Activated CD4-positive, alpha-beta T cell treated with anti-CD3 and anti-CD28 coated beads, Interleukin-2, amount 10 ng/mL, durations not matched to agents 24 days and 14 days (primary cell): ENCODE results near the gene PEX11G. TPM values are rescaled to one million over a fixed set of nuclear protein-coding genes. Genes with fewer than 3 reads are reported as not detected.

Source experiments
- DNase-seq: peaks from one replicate; pipeline ENCODE4 v3.0.0; 2022
- H3K27ac Mint-ChIP-seq: one replicate; pipeline ENCODE4 v1.8.0; 2022; ENCODE audit warnings: mild to moderate bottlenecking, mixed read lengths
- H3K27me3 Mint-ChIP-seq: one replicate; pipeline ENCODE4 v1.8.0; 2022; ENCODE audit warnings: mixed read lengths
- H3K36me3 Mint-ChIP-seq: one replicate; pipeline ENCODE4 v1.8.0; 2022; ENCODE audit warnings: low read depth, mild to moderate bottlenecking, mixed read lengths
- H3K4me1 Mint-ChIP-seq: one replicate; pipeline ENCODE4 v1.8.0; 2021; ENCODE audit warnings: mixed read lengths
- H3K4me3 Mint-ChIP-seq: one replicate; pipeline ENCODE4 v1.8.0; 2022; ENCODE audit warnings: mild to moderate bottlenecking, moderate library complexity, mixed read lengths
- H3K9me3 Mint-ChIP-seq: one replicate; pipeline ENCODE4 v1.8.0; 2021; ENCODE audit warnings: mixed read lengths
- intact Hi-C: fragments of 100-400 bp; cut with micrococcal nuclease; formaldehyde crosslinking; loops from one replicate; pipeline ENCODE4 v1.15.1; 2023
- total RNA-seq: library from RNA; stranded (reverse); gene quantifications from 2 replicates; pipeline ENCODE4 v1.2.3, GENCODE V29; 2022

Gene PEX11G
- total RNA-seq, 1 donor from 2014 or later: 1.1 TPM

DNA sequence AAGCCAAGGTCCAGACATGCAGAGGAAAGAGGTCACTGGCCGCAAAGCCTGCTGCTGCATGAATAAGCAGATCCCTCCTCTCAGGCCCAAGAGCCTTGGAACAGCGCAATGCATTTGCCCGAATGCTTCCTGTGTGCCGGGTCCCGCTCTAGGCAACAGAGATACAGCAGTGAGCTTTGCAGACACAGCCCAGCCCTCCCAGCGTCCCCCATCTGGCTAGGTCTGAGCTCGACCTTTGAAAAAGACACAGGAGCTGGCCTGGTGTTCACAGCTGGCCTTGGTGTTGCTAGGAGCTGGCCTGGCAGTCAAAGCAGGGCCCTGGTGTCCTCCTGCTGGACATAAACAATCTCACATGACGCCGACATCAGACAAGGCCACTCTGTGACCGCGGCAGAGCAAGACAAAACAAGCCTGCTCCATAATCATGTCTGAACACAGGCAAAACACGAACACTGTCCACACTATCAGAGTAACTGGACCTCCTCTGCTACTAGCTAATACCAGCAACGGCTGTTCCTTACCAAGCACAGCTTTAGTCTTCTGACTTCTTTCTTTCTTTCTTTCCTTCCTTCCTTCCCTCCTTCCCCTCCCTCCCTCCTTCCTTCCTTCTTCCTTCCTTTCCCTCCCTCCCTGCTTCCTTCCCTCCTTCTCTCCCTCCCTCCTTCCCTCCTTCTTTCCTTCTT lies 5.7 kb upstream of the PEX11G start:
- no peaks in the 10 kb centered on the region for H3K36me3 Mint-ChIP-seq
- peaks cover 3% of the 10 kb centered on the region for H3K9me3 Mint-ChIP-seq
- peaks cover 23% of the 10 kb centered on the region for H3K4me1 Mint-ChIP-seq
- intact Hi-C loops: no loop called here
- DNase-seq: no peak
- peaks cover 14% of the 10 kb centered on the region for H3K27me3 Mint-ChIP-seq
- no peak overlapping the region for H3K4me3 Mint-ChIP-seq
- H3K27ac Mint-ChIP-seq: no peak overlapping the region

DNA sequence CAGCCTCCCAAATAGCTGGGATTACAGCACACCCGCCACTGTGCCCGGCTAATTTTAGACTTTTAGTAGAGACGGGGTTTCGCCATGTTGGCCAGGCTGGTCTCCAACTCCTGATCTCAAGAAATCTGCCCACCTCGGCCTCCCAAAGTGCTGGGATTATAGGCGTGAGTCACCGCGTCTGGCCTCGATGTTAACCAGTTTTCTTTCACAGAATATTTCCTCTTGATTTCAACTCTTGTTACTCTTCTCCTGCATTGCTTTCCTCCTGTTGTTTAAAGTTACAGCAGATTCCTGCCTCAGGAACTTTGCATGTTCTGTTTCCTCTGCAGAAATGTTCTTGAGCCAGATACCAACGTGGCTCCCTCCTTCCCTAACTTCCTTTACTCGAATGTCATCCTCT lies 3.7 kb upstream of the PEX11G start:
- DNase-seq: no peak
- Mint-ChIP-seq H3K9me3 (peaks cover 3% of the 10 kb centered on the region), H3K4me3 (peak overlapping the region; percentile 1), H3K36me3 (no peaks in the 10 kb centered on the region), H3K27ac (peak overlapping the region; percentile 83), H3K27me3 (peaks cover 4% of the 10 kb centered on the region), H3K4me1 (peaks cover 28% of the 10 kb centered on the region)
- intact Hi-C loops: loop anchor here (1.0 kb wide), 1 partner anchor 42 kb away; no protein-coding TSS in a partner anchor

DNA sequence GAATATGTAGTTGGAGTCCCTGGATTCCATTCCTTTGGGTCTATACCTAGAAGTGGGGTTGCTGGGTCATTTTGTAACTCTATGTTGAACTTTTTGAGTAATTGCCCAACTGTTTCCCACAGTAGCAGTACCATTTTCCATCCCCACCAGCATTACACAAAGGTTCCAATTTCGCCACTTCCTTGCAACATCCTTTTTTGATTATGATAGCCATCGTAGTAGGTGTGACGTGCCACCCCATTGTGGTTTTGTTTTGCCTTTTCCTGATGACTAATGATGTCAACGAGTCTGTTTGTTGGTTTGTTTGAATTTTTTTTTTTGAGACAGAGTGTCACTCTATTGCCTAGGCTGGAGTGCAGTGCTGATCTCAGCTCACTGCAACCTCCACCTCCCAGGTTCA lies 3.3 kb upstream of the PEX11G start:
- Mint-ChIP-seq H3K36me3 (no peaks in the 10 kb centered on the region), H3K4me3 (peak overlapping the region; percentile 1), H3K9me3 (peaks cover 3% of the 10 kb centered on the region), H3K27me3 (peaks cover 3% of the 10 kb centered on the region), H3K4me1 (peaks cover 28% of the 10 kb centered on the region), H3K27ac (peak overlapping the region; percentile 83)
- intact Hi-C loops: loop anchor here (1.0 kb wide), 1 partner anchor 42 kb away; no protein-coding TSS in a partner anchor
- peak; percentile 84 for DNase-seq

DNA sequence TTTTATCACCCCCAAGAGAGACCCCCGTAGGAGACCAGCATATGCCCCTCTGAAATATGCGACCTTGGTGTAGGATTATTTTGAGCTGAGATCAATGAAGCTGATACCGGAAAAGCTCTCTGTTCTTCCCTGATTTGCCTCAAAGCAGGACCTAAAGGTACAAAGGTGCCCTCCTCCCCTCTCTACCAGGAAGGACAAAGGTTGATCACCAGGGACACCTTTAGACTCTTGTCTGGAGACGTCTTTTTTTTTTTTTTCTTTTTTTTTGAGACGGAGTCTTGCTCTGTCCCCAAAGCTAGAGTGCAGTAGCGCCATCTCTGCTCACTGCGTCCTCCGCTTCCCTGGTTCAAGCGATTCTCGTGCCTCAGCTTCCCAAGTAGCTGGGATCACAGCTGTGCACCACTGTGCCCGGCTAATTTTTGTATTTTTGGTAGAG lies 792 bp upstream of the PEX11G start:
- Mint-ChIP-seq H3K4me1 (peaks cover 26% of the 10 kb centered on the region), H3K27ac (peak overlapping the region; percentile 49)

DNA sequence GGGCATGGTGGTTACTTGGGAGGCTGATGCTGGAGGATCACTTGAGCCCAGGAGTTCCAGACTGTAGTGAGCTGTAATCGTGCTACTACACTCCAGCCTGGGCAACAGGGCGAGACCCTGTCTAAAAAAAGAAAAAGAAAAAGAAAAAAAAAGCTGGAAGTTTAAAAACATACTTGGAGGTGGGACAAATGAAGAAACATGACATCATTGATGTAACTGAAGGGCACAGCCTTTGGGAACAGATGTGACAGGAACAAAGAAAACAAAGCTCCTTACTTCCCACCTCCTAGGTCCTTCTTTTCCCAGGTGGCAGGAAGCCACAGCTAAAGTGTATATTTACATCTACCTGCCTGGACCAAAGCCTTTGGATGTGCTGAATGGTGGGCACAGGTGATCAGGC lies 1.9 kb downstream of the PEX11G start:
- intact Hi-C loops: no loop called here
- no peak overlapping the region for H3K4me3 Mint-ChIP-seq
- H3K27ac Mint-ChIP-seq: no peak overlapping the region
- H3K9me3 Mint-ChIP-seq: no peaks in the 10 kb centered on the region
- H3K27me3 Mint-ChIP-seq: no peaks in the 10 kb centered on the region
- DNase-seq: no peak
- peaks cover 18% of the 10 kb centered on the region for H3K4me1 Mint-ChIP-seq
- no peaks in the 10 kb centered on the region for H3K36me3 Mint-ChIP-seq

More for the DNA sequence above, 792 bp upstream of the PEX11G start:
- H3K36me3 Mint-ChIP-seq: no peaks in the 10 kb centered on the region
- no peak for DNase-seq
- peak overlapping the region; percentile 83 for H3K4me3 Mint-ChIP-seq
- H3K27me3 Mint-ChIP-seq: no peaks in the 10 kb centered on the region
- intact Hi-C loops: loop anchor here (2.0 kb wide), 1 partner anchor 33 kb away; the partner anchor contains the start of gene MCOLN1
- H3K9me3 Mint-ChIP-seq: peaks cover 3% of the 10 kb centered on the region

DNA sequence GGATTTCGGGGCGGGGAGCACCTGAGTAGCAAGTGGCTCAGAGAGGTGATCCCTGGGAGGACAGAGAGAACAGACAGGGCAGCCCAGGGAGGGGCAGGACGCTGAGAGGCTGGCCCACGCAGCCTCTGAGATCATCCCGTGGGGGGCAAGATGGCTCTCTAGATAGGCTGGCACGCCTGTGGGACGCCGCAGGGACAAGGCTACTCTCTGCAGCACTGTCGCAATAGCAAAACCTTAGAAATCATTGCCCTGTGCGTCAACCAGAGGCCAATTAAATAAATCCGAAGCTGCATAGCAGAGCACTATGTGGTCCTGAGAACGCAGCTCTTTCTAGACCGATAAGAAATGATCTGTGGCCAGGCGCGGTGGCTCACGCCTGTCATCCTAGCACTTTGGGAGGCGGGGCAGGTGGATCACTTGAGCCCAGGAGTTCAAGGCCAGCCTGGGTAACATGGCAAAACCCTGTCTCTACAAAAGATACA lies 5.1 kb downstream of the PEX11G start:
- Mint-ChIP-seq H3K36me3 (no peaks in the 10 kb centered on the region), H3K9me3 (no peaks in the 10 kb centered on the region), H3K4me1 (peaks cover 3% of the 10 kb centered on the region), H3K27me3 (no peaks in the 10 kb centered on the region), H3K4me3 (no peak overlapping the region), H3K27ac (no peak overlapping the region)
- intact Hi-C loops: no loop called here
- no peak for DNase-seq

DNA sequence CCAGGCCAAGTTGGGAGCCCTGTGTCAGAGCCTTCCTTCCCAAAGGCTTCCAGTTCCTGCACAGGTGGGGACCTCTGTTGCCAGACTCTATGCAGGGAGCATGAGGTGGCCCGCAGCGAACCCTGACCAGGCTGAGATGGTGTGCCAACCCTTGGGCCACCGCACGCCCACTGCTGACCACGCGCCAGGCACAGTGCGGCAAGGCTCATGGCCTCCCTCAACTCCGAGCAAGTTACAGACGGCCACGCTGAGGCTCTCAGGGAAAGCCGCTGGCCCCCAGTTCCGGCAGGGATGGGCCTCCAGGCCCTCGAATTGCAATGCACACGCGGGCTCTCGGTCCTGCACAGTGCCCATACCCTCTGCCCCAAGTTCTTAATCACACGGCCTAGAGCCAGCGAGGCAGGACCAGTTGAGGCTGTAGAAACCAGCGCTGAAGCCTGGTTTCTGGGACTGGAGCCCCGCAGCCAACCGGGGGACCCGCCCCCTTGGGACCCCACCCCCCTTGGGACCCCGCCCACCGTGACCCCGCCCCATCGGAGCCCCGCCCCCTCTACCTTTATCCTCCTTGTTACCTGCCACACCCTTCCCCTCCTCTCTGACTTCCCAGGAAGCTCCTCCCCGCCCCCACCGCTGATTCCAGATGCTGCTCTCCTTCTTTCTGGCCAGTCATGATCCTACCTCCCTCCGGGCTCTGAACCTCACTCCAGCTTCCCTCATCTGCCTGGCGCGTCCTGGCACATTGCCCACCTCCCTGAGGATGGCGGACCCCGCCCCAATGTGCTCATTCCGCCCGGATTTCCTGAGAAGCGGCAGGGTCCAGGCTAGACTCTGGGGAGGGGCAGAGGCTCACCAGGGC lies 6.0 kb downstream of the PEX11G start:
- Mint-ChIP-seq H3K36me3 (no peaks in the 10 kb centered on the region), H3K4me1 (peaks cover 3% of the 10 kb centered on the region), H3K27ac (no peak overlapping the region), H3K9me3 (no peaks in the 10 kb centered on the region), H3K4me3 (no peak overlapping the region), H3K27me3 (no peaks in the 10 kb centered on the region)
- intact Hi-C loops: no loop called here
- DNase-seq: no peak

DNA sequence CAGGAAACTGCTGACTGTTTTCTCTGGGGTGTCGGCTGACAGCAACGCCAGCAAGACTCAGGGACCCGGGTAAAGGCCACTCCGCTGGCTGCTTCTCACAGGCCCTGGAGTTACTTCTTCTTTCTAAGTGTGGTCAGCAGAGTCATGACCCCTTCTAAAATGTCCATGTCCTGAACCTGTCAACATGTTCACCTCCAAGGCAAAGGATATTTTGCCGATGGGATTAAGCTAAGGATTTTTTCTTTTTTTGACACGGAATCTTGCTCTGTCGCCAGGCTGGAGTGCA lies 7.9 kb downstream of the PEX11G start:
- intact Hi-C loops: no loop called here
- no peak overlapping the region for H3K4me3 Mint-ChIP-seq
- no peaks in the 10 kb centered on the region for H3K9me3 Mint-ChIP-seq
- no peaks in the 10 kb centered on the region for H3K36me3 Mint-ChIP-seq
- H3K27ac Mint-ChIP-seq: no peak overlapping the region
- no peaks in the 10 kb centered on the region for H3K27me3 Mint-ChIP-seq
- H3K4me1 Mint-ChIP-seq: peaks cover 3% of the 10 kb centered on the region
- DNase-seq: no peak

DNA sequence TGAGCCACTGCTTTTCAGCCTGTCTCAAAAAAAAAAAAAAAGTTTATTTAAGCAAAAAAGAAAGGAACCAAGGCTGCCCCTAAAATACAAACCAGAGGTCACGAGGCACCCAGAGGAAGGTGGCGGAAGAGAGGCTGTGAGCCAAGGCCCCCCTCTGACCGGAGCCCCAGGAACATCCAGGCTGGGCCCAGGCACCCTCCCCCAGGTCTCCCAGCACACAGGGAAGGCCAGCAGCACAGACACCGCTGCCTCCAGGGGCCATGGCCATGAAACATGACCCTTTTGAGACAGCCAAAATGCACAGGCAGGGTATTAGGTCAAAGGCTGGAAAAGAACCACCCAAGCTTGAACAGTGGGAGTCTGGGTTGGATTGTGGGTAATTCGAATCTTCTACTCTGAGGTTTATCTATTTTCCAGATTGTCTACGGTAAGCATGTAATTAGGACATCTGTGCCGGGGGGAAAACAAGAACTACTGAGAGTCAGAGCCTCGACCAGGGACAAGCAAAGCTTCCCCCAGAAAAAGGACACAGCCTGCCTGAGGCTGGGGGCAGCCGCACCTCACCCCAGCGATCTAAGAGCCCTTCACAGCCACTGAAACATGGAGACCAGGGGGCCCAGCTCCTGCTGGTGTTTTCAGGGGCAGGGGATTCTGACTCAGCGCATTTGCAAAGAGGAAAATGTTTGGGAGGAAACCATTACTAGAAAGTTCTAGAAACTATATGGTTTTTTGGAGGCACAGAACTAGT lies 8.4 kb downstream of the PEX11G start:
- Mint-ChIP-seq H3K4me1 (peaks cover 3% of the 10 kb centered on the region), H3K36me3 (no peaks in the 10 kb centered on the region), H3K27ac (no peak overlapping the region), H3K4me3 (no peak overlapping the region), H3K27me3 (no peaks in the 10 kb centered on the region), H3K9me3 (no peaks in the 10 kb centered on the region)
- intact Hi-C loops: no loop called here
- DNase-seq: no peak

DNA sequence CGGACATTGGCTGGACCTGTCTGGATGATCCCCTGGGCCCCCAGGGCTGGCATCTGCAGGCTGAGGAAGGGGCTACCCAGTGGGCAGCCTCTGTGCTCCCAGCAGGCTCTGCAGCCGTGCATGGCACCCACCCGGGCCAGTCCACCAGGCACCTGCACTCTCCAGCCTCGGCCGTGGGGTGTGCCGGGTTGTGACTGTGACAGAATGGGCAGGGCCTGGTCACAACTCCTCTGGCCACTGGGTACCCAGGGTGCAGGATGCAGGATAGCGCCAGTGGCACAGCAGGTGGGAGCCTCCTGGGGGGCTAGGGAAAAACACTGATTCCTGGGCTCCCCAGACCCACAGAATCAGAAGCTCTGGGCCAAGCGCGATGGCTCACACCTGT lies 10.0 kb downstream of the PEX11G start:
- Mint-ChIP-seq H3K27ac (no peak overlapping the region), H3K9me3 (no peaks in the 10 kb centered on the region), H3K27me3 (no peaks in the 10 kb centered on the region), H3K4me3 (no peak overlapping the region), H3K4me1 (peaks cover 3% of the 10 kb centered on the region), H3K36me3 (no peaks in the 10 kb centered on the region)
- intact Hi-C loops: no loop called here
- no peak for DNase-seq

DNA sequence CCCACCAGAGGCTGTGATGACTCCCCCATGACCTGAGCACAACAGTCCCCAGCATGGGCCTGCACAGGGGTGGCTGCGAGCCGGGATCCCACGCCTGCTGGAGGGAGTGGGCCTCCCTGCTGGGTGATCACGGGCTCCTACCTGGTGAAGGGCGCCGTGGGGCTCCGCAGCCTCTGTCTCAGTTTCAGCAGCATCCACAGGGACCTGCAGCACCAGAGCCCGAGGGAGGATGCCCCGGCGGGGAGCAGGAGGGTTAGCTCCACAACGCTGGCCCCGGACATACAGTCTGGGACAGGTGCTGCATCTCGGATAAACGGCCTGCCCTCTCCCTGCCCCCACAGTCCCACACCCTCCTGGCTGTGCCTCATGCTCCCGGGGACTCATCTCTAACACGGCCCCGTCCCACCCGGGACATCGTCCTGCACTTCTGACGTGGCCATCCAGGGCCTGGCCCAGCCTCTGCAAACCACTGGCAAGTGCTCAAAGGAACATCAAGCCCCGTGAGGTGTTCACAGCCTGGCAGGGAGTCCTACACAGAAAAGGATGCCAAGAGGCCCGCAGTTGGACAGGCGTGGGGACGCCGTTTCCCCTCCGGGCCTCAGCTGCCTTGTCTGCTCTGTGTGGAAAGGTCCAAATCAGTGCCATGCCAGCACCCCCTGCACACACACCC lies 10.5 kb downstream of the PEX11G start:
- Mint-ChIP-seq H3K27ac (no peak overlapping the region), H3K36me3 (no peaks in the 10 kb centered on the region), H3K4me1 (peaks cover 3% of the 10 kb centered on the region)

DNA sequence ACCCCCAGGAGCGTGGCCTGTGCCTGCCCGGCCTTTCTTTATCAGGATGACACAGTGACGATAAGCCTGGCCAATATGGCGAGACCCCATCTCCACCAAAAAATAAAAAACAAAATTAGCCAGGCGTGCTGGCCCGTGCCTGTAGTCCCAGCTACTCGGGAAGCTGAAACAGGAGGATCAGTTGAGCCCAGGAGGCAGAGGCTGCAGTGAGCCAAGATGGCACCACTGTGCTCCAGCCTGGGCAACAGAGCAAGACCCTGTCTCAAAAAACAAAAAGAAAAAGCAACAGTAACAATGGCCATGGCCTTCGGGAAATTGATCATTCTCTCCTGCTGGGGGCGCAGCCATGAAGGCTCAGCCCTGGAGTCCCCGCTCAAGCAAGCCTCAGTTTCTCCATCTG lies 11.1 kb downstream of the PEX11G start:
- intact Hi-C loops: no loop called here
- DNase-seq: no peak
- Mint-ChIP-seq H3K9me3 (no peaks in the 10 kb centered on the region), H3K36me3 (peaks cover 2% of the 10 kb centered on the region), H3K4me1 (no peaks in the 10 kb centered on the region), H3K27me3 (no peaks in the 10 kb centered on the region), H3K27ac (no peak overlapping the region), H3K4me3 (no peak overlapping the region)

More for the DNA sequence above, 10.5 kb downstream of the PEX11G start:
- no peaks in the 10 kb centered on the region for H3K27me3 Mint-ChIP-seq
- H3K9me3 Mint-ChIP-seq: no peaks in the 10 kb centered on the region
- DNase-seq: no peak
- intact Hi-C loops: no loop called here
- H3K4me3 Mint-ChIP-seq: no peak overlapping the region

DNA sequence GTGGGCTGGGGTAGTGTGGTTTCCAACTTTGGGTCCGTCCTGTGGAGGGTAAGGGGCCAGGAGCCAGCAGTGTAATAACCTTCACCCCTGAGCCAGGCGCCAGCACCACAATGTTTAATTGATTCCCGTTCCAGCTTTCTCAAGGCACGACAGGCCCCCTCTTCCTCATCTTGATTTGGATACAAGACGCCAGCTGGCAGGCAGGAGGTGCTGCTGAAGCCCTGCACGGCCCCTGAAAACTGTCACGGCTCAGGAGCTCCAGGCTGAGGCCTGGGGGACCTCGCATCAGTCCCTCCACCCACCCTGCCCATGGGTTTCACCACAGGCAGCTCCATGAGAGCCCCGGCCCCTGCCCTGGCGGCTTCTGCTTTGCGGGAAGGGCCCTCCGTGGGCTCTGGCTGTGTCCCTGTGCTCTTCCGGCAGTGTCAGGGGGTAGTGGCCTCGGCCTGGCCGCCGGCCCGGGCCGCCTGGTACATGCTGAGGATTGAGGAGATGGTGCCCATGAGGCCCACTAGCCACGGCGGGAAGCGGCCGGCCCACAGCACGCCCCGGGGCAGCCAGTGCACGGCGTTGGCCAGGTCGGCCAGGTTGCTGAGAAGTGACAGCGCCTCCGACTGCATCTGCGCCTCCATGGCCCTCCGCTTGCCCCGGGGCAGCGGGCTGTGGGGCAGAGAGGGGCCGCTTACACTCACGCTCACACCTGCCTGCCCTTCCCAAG lies 11.9 kb downstream of the PEX11G start:
- H3K4me1 Mint-ChIP-seq: no peaks in the 10 kb centered on the region
- intact Hi-C loops: no loop called here
- peaks cover 2% of the 10 kb centered on the region for H3K36me3 Mint-ChIP-seq
- no peaks in the 10 kb centered on the region for H3K27me3 Mint-ChIP-seq
- no peak for DNase-seq
- H3K27ac Mint-ChIP-seq: no peak overlapping the region
- H3K4me3 Mint-ChIP-seq: no peak overlapping the region
- H3K9me3 Mint-ChIP-seq: no peaks in the 10 kb centered on the region
